HUES6 (cell line): ENCODE measurements around the gene ANKRD65.

Experiments
- H3K27ac ChIP-seq: 2 replicates; pipeline ENCODE4 v1.7.0; 2013; ENCODE audit warnings: low read depth, mild to moderate bottlenecking, low read length, inconsistent platforms
- H3K27me3 ChIP-seq: 2 replicates; pipeline ENCODE4 v1.6.1; 2013; ENCODE audit warnings: low read length; ENCODE audit not compliant: control insufficient read depth, insufficient read depth
- H3K36me3 ChIP-seq: 2 replicates; pipeline ENCODE4 v1.6.1; 2013; ENCODE audit warnings: low read length; ENCODE audit not compliant: control insufficient read depth, insufficient read depth
- H3K4me1 ChIP-seq: 2 replicates; pipeline ENCODE4 v1.6.1; 2013; ENCODE audit warnings: low read length; ENCODE audit not compliant: control insufficient read depth, insufficient read depth
- H3K4me3 ChIP-seq: 2 replicates; pipeline ENCODE4 v1.5.1; 2013; ENCODE audit warnings: low read depth, low read length
- H3K9ac ChIP-seq: one replicate; pipeline ENCODE4 v1.6.1; 2013; ENCODE audit warnings: mild to moderate bottlenecking, low read length
- H3K9me3 ChIP-seq: 2 replicates; pipeline ENCODE4 v1.6.1; 2013; ENCODE audit warnings: low read depth, low read length; ENCODE audit not compliant: control insufficient read depth, insufficient read depth

Gene ANKRD65

DNA sequence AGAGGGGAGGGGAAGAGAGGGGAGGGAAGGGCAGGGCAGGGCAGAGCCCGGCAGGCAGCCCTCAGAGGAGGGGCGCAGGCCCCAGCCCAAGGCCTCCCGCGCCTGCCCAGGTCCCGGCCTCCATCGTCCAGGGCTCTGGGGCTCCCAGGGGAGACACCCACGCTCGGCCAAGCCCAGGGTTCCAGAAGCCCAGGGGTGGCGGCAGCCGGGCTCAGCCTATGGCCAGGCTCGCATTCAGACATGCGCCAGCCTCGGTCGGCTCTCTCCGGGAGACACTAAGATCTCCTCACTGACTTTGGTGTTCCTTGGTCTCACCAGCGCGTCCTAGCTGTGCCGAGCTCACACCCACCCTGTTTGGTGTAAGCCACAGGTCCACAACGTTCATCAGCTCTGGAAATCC is 7.1 kb upstream of the ANKRD65 start:
- no peaks in the 10 kb centered on the region for H3K36me3 ChIP-seq
- no peak overlapping the region for H3K9ac ChIP-seq
- no peaks in the 10 kb centered on the region for H3K27me3 ChIP-seq
- no peak overlapping the region for H3K4me3 ChIP-seq
- H3K27ac ChIP-seq, result no peak overlapping the region
- H3K4me1 ChIP-seq, result peaks cover 42% of the 10 kb centered on the region
- no peaks in the 10 kb centered on the region for H3K9me3 ChIP-seq

DNA sequence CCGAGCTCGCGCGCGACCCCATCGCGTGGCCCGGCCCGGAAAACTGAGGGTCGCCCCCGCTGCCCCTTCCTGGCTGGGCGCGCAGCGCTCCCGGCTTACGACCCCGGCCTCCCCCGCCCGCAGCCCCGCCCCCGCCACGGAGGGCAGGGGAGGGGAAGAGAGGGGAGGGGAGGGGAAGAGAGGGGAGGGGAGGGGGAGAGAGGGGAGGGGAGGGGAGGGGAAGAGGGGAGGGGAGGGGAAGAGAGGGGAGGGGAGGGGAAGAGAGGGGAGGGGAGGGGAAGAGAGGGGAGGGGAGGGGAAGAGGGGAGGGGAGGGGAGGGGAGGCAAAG is 6.7 kb upstream of the ANKRD65 start:
- H3K4me1 ChIP-seq, result peaks cover 42% of the 10 kb centered on the region
- H3K27ac ChIP-seq, result no peak overlapping the region
- peak overlapping the region; percentile 45 for H3K4me3 ChIP-seq
- no peaks in the 10 kb centered on the region for H3K9me3 ChIP-seq
- peak overlapping the region; percentile 10 for H3K9ac ChIP-seq
- no peaks in the 10 kb centered on the region for H3K27me3 ChIP-seq
- no peaks in the 10 kb centered on the region for H3K36me3 ChIP-seq

DNA sequence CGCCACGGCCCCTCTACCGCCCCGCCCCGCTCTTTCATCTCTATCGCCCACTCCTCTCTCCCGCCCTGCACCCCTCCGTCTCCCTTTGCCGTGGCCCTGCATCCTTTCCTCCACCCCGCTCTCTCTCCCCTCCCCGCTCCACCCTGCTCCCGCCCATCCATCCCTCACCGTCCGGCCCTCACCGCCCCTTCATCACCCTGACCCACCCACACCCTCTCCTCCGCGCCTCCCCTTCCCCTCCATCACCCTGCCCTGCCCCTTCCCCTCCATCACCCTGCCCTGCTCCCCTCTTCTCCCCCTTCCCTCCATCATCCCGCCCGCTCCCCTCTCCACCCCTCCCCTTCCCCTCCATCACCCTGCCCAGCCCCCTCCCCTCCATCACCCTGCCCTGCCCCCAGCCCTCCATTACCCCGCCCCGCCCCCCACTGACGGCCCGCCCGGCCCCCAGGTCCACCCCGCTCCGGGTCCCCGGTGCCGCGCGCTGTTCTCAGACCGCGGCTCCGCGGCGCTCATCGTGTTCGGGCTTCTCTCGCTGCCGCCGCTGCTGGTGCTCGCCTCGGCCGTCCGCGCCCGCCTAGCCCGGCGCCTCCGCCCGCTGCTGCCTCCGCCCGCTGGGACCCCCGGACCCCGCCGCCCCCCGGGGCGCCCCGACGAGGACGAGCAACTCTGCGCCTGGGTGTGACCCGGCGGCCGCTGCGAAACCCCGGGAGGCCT is 6.2 kb upstream of the ANKRD65 start:
- H3K36me3 ChIP-seq, result no peaks in the 10 kb centered on the region
- H3K27ac ChIP-seq, result no peak overlapping the region
- H3K4me1 ChIP-seq, result peaks cover 42% of the 10 kb centered on the region
- peak overlapping the region; percentile 10 for H3K9ac ChIP-seq
- no peaks in the 10 kb centered on the region for H3K27me3 ChIP-seq
- H3K4me3 ChIP-seq, result peak overlapping the region; percentile 45
- H3K9me3 ChIP-seq, result no peaks in the 10 kb centered on the region

DNA sequence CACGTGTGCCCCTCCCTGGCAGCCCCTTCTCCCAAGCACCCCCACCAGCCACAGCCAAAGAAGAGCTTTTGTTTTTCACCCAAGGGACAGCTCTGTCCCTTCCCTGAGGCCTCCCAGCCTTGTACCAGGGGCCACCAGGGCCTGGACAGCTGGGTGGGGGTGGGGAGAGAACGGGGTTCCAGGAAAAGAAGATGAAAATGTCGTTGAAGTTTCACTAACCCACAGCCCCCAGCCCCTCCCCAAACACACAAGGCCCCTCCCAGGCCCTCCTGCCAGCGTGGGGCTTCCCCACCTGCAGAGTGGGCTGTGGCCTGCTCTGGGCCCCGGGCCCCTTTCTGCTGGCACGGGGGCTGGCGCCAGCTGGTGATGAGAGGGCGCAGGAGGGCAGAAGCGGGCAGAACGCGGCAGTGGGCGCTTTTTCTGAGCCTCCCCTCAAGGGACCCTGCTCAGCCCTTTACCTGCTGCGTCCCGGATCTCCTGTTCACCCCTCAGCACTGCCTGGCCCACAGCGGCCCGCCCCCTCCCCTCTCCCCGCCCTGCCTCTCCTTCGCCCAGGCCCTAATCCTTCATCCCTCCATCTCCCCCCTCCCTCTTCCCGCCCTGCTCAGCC is 5.5 kb upstream of the ANKRD65 start:
- Histone ChIP-seq H3K36me3 (no peaks in the 10 kb centered on the region), H3K9me3 (no peaks in the 10 kb centered on the region), H3K27ac (peak overlapping the region; percentile 22; the same call in 1 of the 2 replicates), H3K4me1 (peaks cover 38% of the 10 kb centered on the region), H3K4me3 (peak overlapping the region; percentile 41; the same call in 1 of the 2 replicates), H3K27me3 (no peaks in the 10 kb centered on the region), H3K9ac (peak overlapping the region; percentile 7)

DNA sequence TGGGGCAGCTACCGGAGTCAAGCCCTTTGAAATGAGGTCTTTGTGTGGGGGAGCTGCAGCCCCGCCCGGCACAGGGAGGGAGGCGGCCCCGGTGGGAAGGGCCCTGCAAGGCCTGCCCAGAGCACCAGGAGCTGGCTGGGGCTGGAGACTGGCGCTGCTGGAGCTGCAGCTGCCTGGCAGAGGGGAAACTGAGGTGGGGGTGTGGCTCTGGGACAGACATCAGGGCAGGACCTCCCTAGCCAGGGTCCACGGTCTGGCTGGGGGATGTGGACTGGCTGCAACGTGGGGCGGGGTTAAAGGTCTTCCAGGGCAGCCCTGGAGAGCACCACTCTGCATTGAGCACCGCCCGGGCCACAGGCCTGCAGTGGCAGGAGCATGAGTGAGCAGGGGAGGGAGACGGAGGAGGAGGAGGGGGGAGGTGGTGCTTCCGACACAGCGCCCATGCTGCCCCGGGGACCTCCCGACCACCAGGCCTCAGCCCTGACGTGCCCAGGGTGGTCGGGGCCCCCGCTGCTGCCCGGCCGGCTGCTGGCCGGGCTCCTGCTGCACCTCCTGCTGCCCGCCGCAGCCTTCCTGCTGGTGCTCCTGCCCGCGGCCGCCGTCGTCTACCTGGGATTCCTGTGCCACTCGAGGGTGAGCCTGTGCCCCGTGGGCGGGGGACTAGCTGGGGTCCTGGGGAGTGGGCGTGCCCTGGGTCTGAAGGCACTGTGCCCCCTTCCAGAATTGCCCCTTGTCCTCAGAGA is 4.8 kb upstream of the ANKRD65 start:
- H3K27me3 ChIP-seq, result no peaks in the 10 kb centered on the region
- H3K4me1 ChIP-seq, result peaks cover 42% of the 10 kb centered on the region
- peak overlapping the region; percentile 7 for H3K9ac ChIP-seq
- peak overlapping the region; percentile 22; the same call in 1 of the 2 replicates for H3K27ac ChIP-seq
- H3K4me3 ChIP-seq, result peak overlapping the region; percentile 41; the same call in 1 of the 2 replicates
- H3K36me3 ChIP-seq, result no peaks in the 10 kb centered on the region
- no peaks in the 10 kb centered on the region for H3K9me3 ChIP-seq

DNA sequence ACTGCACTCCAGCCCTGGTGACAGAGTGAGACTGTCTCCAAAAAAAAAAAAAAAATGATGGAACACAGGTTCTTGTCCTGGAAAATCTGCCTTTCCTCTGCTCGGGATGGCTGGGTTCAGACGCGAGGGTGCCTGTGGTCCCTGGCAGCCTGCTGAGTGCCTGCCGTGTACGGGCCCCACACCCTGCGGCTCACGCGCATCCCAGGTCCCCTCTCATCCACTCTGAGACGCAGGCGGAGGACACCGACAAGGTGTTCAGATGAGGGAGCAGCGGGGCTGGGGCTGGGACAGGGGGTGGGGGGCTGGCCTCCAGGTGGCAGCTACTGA is 4.3 kb upstream of the ANKRD65 start:
- Histone ChIP-seq H3K27me3 (no peaks in the 10 kb centered on the region), H3K36me3 (no peaks in the 10 kb centered on the region), H3K4me3 (no peak overlapping the region), H3K9ac (no peak overlapping the region), H3K4me1 (peaks cover 43% of the 10 kb centered on the region), H3K9me3 (no peaks in the 10 kb centered on the region), H3K27ac (no peak overlapping the region)

DNA sequence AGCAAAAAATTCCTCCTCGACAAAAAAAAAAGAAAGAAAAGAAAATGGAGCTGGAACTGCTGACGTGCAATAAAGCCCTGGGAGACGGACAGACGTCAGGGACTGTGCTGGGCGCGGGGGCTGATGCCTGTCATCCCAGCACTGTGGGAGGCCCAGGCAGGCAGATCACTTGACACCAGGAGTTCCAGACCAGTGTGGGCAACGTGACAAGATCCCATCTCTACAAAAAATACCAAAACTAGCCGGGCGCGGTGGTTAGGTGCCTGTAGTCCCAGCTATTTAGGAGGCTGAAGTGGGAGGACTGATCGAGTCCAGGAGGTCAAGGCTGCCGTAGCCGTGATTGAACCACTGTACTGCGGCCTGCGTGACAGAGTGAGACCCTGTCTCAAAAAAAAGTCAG is 3.6 kb upstream of the ANKRD65 start:
- Histone ChIP-seq H3K9ac (no peak overlapping the region), H3K4me3 (no peak overlapping the region), H3K9me3 (no peaks in the 10 kb centered on the region), H3K4me1 (peaks cover 38% of the 10 kb centered on the region), H3K36me3 (no peaks in the 10 kb centered on the region), H3K27ac (no peak overlapping the region), H3K27me3 (no peaks in the 10 kb centered on the region)

DNA sequence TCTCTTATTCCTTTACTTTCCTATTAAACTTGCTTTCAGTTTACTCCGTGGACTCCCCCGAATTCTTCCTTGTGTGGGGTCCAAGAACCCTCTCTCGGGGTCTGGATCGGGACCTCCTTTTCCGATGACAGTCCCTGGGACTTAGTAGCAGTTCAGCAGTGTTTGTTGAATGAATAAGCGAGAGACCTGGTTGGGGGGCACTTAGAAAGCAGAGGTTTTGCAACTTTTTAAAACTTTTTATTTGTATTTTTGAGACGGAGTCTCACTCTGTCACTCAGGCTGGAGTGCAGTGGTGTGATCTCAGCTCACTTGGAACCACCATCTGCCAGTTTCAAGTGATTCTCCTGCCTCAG is 2.1 kb upstream of the ANKRD65 start:
- H3K9ac ChIP-seq, result no peak overlapping the region
- H3K27me3 ChIP-seq, result no peaks in the 10 kb centered on the region
- H3K9me3 ChIP-seq, result no peaks in the 10 kb centered on the region
- H3K4me1 ChIP-seq, result peaks cover 38% of the 10 kb centered on the region
- no peak overlapping the region for H3K27ac ChIP-seq
- no peak overlapping the region for H3K4me3 ChIP-seq
- H3K36me3 ChIP-seq, result no peaks in the 10 kb centered on the region

DNA sequence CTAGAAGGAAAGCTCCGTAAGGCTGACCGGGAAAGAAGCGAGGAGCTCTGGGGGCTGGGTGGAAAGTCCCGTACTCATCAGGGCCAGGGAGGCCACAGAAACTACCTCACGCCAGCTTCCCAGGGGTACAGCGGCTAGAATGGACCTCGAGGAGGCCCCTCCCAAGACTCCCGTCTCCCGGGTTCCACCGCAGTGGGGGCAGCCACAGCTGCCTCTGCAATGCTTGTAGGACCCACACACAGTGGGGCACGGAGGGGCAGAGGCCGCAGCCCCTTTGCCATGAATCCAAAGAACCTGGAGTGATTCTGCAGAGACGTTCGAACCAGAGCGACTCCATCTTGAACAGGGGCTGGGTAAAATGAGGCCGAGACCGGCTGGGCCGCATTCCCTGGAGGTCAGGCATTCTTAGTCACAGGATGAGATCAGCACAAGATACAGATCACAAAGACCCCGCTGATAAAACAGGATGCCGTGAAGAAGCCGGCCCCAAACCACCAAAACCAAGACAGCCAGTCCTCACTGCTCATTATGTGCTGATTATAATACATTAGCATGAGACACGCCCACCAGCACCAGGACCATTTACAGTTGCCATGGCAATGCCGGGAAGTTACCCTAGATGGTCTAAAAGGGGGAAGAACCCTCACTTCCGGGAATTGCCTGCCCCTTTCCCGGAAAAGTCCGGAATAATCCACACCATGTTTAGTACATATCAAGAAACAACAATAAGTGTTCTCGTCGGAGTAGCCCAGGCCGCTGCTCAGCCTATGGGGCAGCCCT is 1.6 kb upstream of the ANKRD65 start:
- Histone ChIP-seq H3K4me1 (peaks cover 38% of the 10 kb centered on the region), H3K27me3 (no peaks in the 10 kb centered on the region), H3K36me3 (no peaks in the 10 kb centered on the region), H3K27ac (peak overlapping the region; percentile 27; the same call in 1 of the 2 replicates), H3K9me3 (no peaks in the 10 kb centered on the region), H3K4me3 (no peak overlapping the region), H3K9ac (peak overlapping the region; percentile 13)

DNA sequence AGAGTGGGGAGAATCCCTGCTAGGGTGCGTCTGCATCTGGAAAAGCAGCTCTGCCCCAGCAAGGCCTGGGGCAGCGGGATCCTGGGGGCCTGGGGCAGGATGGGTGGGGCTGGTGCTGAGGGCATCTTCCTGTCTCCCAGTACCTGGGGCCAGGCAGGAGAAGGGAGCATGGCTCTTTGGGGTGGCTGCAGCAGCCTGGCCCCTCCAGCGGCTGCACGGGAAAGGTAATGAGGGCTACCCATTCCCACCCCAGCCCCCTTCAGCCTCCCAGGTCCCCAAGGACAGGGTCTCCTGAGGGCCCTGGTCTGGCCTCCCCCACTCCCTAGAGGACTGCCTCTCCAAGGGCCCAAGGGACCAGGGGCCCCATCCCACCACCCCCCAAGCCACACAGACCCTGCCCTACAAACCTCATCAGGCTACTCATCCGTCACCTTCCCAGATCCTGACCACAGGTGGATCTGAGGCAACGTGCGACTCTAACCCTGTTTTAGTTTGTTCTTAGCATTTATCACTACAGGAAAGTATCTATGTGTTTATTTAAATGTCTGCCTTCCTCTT is 910 bp upstream of the ANKRD65 start:
- Histone ChIP-seq H3K27me3 (no peaks in the 10 kb centered on the region), H3K9ac (peak overlapping the region; percentile 13), H3K36me3 (no peaks in the 10 kb centered on the region), H3K4me3 (no peak overlapping the region), H3K9me3 (no peaks in the 10 kb centered on the region), H3K27ac (peak overlapping the region; percentile 27; the same call in 1 of the 2 replicates), H3K4me1 (peaks cover 38% of the 10 kb centered on the region)
